Naive thymus-derived CD4-positive, alpha-beta T cell (primary cell): ENCODE measurements around the gene MKRN2OS. TPM values are rescaled to one million over a fixed set of nuclear protein-coding genes. Genes with fewer than 3 reads are reported as not detected.

Source experiments
- ATAC-seq: fragments of 150-1000 bp; cut with Tn5 transposase; 2 replicates; pipeline ENCODE4 v1.10.0; 2021; ENCODE audit warnings: mild to moderate bottlenecking, moderate library complexity
- CTCF ChIA-PET: fragments of 350-600 bp; sonication (Branson Sonifier 250); formaldehyde crosslinking; loops from one replicate; lab custom pipeline; 2021; ENCODE audit warnings: antibody characterized with exemption; lab: Charles Lee
- POLR2A ChIA-PET: fragments of 350-600 bp; sonication (Branson Sonifier 250); formaldehyde crosslinking; loops from one replicate; lab custom pipeline; 2021; ENCODE audit warnings: antibody characterized with exemption, inconsistent platforms; lab: Charles Lee
- DNase-seq, 9 donors: peaks; one replicate each; pipeline versions ENCODE4 v3.0.0 to v3.0.0-alpha.2; 2020 to 2022; ENCODE audit warnings: mixed read lengths in 1 of 9
- H3K27ac ChIP-seq: one replicate; pipeline ENCODE4 v1.7.0; 2013; ENCODE audit warnings: mild to moderate bottlenecking, low read depth, low read length, moderate library complexity
- H3K27me3 ChIP-seq, 2 donors: one replicate each; pipeline ENCODE4 v1.7.0; 2013; ENCODE audit warnings: low read length in 2 of 2, mild to moderate bottlenecking in 2 of 2, moderate library complexity in 2 of 2; ENCODE audit not compliant: control insufficient read depth in 2 of 2, insufficient read depth in 2 of 2
- H3K36me3 ChIP-seq, 3 experiments: 1 replicate in 2 of 3; 2 replicates in 1 of 3; pipeline ENCODE4 v1.7.0; 2013; ENCODE audit warnings: low read length in 3 of 3, mild to moderate bottlenecking in 3 of 3, moderate library complexity in 1 of 3; ENCODE audit not compliant: insufficient read depth in 3 of 3, control insufficient read depth in 2 of 3
- H3K4me1 ChIP-seq, 2 donors: one replicate each; pipeline ENCODE4 v1.7.0; 2013; ENCODE audit warnings: low read length in 2 of 2, mild to moderate bottlenecking in 2 of 2, moderate library complexity in 1 of 2; ENCODE audit not compliant: control insufficient read depth in 2 of 2, insufficient read depth in 2 of 2
- H3K4me3 ChIP-seq: 2 replicates; pipeline ENCODE4 v1.7.0; 2013; ENCODE audit warnings: mild to moderate bottlenecking, low read length
- H3K9me3 ChIP-seq, 3 experiments: 1 replicate in 2 of 3; 2 replicates in 1 of 3; pipeline ENCODE4 v1.7.0; 2013; ENCODE audit warnings: low read length in 3 of 3; ENCODE audit not compliant: control insufficient read depth in 2 of 3
- H3K27ac Mint-ChIP-seq, 9 donors: one replicate each; pipeline ENCODE4 v1.8.0; 2020 to 2022; ENCODE audit warnings: mixed read lengths in 9 of 9, mild to moderate bottlenecking in 8 of 9, moderate library complexity in 5 of 9, inconsistent platforms in 2 of 9
- H3K27me3 Mint-ChIP-seq, 5 donors: one replicate each; pipeline ENCODE4 v1.8.0; 2021 to 2022; ENCODE audit warnings: mixed read lengths in 5 of 5, mild to moderate bottlenecking in 1 of 5
- H3K36me3 Mint-ChIP-seq, 5 donors: one replicate each; pipeline ENCODE4 v1.8.0; 2020 to 2022; ENCODE audit warnings: mixed read lengths in 5 of 5, mild to moderate bottlenecking in 3 of 5, inconsistent platforms in 1 of 5
- H3K4me1 Mint-ChIP-seq, 7 donors: one replicate each; pipeline ENCODE4 v1.8.0; 2020 to 2022; ENCODE audit warnings: mixed read lengths in 7 of 7, mild to moderate bottlenecking in 3 of 7, inconsistent platforms in 1 of 7
- H3K4me3 Mint-ChIP-seq, 10 donors: one replicate each; pipeline ENCODE4 v1.8.0; 2020 to 2022; ENCODE audit warnings: mild to moderate bottlenecking in 10 of 10, mixed read lengths in 10 of 10, moderate library complexity in 6 of 10, inconsistent platforms in 2 of 10
- H3K9me3 Mint-ChIP-seq, 11 donors: one replicate each; pipeline ENCODE4 v1.8.0; 2020 to 2022; ENCODE audit warnings: mixed read lengths in 11 of 11, mild to moderate bottlenecking in 4 of 11, inconsistent platforms in 1 of 11, moderate library complexity in 1 of 11
- intact Hi-C, 2 donors: fragments of 100-400 bp; cut with micrococcal nuclease; formaldehyde crosslinking; loops; one replicate each; pipeline ENCODE4 v1.15.1; 2023
- polyA plus RNA-seq, 2 donors: library from polyadenylated mRNA; unstranded; fragments of 300-500 nt; fragmentation: Illumina TruSeq; gene quantifications; one replicate each; pipeline ENCODE4 v1.2.3, GENCODE V29; 2021
- total RNA-seq, 6 experiments: library from RNA in 5 of 6; stranded (reverse) in 5 of 6; gene quantifications; 1 replicate in 5 of 6; 2 replicates in 1 of 6; pipeline ENCODE4 v1.2.3 and lab custom pipeline; 2021 to 2026

The MKRN2OS gene
- total and polyA plus RNA-seq, 7 experiments from 2014 or later, result not detected

DNA sequence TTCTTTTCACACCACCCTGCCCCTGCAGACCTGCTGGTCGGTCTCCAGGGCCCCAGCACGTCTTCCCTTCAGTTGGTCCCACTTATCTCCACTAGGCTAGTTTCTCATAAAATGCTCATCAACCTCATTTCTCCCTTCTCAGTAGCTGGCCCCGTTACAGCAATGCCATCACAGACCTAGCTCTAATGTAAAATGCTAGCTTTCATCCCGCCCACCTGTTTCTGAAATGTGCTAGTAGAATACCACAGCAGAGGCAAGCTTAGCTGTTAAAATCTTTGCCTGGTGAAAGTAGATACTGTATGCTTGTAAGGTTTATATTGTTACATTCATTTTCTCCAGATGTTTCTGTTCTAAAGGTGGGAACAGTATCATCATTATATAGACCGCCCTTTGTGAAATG lies 13.1 kb downstream of the MKRN2OS start:
- DNase-seq (no peak), ATAC-seq (no peak)
- H3K4me3 ChIP-seq, result no peak overlapping the region
- ChIA-PET POLR2A (no interaction called here), CTCF (no interaction called here)
- intact Hi-C loops, result no loop called here
- Mint-ChIP-seq H3K4me1 (no peaks in the 10 kb centered on the region), H3K27ac (peak overlapping the region in 2 of 9 donors; percentile 54 to 74), H3K27me3 (no peaks in the 10 kb centered on the region), H3K36me3 (peaks cover 11 to 35% (median 15%) of the 10 kb centered on the region in 5 donors), H3K4me3 (no peak overlapping the region), H3K9me3 (no peaks in the 10 kb centered on the region)
- H3K9me3 ChIP-seq, result no peaks in the 10 kb centered on the region
- H3K4me1 ChIP-seq, result no peaks in the 10 kb centered on the region
- H3K27me3 ChIP-seq, result no peaks in the 10 kb centered on the region
- H3K27ac ChIP-seq, result no peak overlapping the region
- peaks cover 0 to 43% (median 14%) of the 10 kb centered on the region in 3 experiments for H3K36me3 ChIP-seq

DNA sequence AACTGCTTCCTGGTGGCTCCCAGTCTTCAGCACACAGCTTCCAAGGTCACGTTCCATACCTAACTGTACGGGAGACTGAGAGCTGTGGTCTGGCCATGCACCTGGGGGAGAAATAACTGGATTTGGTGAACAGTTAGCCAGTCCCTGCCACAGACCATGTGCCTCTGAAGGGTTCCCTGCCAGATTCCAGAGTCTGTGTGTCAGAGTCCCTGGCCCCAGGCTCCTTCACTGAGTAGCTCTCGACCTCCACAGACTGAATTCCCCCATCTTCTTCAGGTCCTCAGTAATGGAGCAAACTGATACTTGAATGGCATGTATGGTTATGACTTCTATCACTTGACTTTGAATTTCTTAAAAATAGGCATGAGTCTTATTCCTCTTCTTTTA lies 17.5 kb downstream of the MKRN2OS start:
- H3K27me3 ChIP-seq, result no peaks in the 10 kb centered on the region
- H3K27ac ChIP-seq, result no peak overlapping the region
- DNase-seq, result no peak
- H3K9me3 ChIP-seq, result no peaks in the 10 kb centered on the region
- peaks cover 11 to 56% (median 30%) of the 10 kb centered on the region in 5 donors for H3K36me3 Mint-ChIP-seq
- H3K9me3 Mint-ChIP-seq, result no peaks in the 10 kb centered on the region
- intact Hi-C loops, result no loop called here
- H3K27me3 Mint-ChIP-seq, result no peaks in the 10 kb centered on the region
- ChIA-PET CTCF (no interaction called here), POLR2A (no interaction called here)
- H3K4me1 ChIP-seq, result no peaks in the 10 kb centered on the region
- H3K27ac Mint-ChIP-seq, result no peak overlapping the region
- H3K4me3 ChIP-seq, result no peak overlapping the region
- H3K4me1 Mint-ChIP-seq, result no peaks in the 10 kb centered on the region
- ATAC-seq, result no peak
- H3K36me3 ChIP-seq, result peaks cover 0 to 47% (median 16%) of the 10 kb centered on the region in 3 experiments
- no peak overlapping the region for H3K4me3 Mint-ChIP-seq

DNA sequence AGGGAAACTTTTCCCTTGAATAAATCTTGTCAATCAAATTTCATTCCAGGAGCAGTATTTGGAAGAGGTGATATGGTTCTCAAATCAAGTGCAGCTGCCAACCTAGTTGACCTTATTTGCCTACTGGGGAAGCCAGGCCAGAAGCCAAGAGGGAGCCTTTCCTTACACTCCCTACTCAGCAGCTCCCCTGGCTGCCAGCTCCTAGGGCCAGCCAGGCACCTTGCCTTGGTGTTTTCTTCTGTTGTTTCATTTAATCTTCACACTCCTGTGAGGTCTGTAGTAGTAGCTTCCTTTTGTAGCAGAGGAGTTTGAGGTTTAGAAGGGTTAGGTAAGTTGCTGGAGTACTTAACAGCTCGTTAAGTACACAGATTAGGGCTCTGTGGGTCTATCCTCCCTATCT lies 22.6 kb downstream of the MKRN2OS start:
- Histone ChIP-seq H3K27me3 (no peaks in the 10 kb centered on the region), H3K27ac (no peak overlapping the region), H3K4me1 (no peaks in the 10 kb centered on the region), H3K36me3 (peaks cover 0 to 28% (median 3%) of the 10 kb centered on the region in 3 experiments), H3K4me3 (no peak overlapping the region), H3K9me3 (no peaks in the 10 kb centered on the region)
- CTCF ChIA-PET, result no interaction called here
- Mint-ChIP-seq H3K36me3 (peaks cover 8 to 61% (median 26%) of the 10 kb centered on the region in 5 donors), H3K27me3 (no peaks in the 10 kb centered on the region), H3K27ac (no peak overlapping the region), H3K4me3 (no peak overlapping the region), H3K4me1 (no peaks in the 10 kb centered on the region), H3K9me3 (peaks cover 0 to 3% (median 0%) of the 10 kb centered on the region in 11 donors)
- ATAC-seq, result no peak
- intact Hi-C loops, result no loop called here
- POLR2A ChIA-PET, result no interaction called here
- DNase-seq, result no peak

GRCh38 chr3:12521010-12521409 lies 24.3 kb downstream of the MKRN2OS start:
- H3K4me1 Mint-ChIP-seq, result no peaks in the 10 kb centered on the region
- intact Hi-C loops, result no loop called here
- no peak for ATAC-seq
- ChIA-PET CTCF (no interaction called here), POLR2A (no interaction called here)
- no peaks in the 10 kb centered on the region for H3K4me1 ChIP-seq
- peak overlapping the region in 1 of 9 donors; percentile 55 for H3K27ac Mint-ChIP-seq
- no peaks in the 10 kb centered on the region for H3K27me3 ChIP-seq
- no peak overlapping the region for H3K27ac ChIP-seq
- H3K4me3 Mint-ChIP-seq, result no peak overlapping the region
- DNase-seq, result no peak
- H3K36me3 ChIP-seq, result peaks cover 0 to 25% (median 3%) of the 10 kb centered on the region in 3 experiments
- H3K9me3 ChIP-seq, result no peaks in the 10 kb centered on the region
- peaks cover 0 to 3% (median 0%) of the 10 kb centered on the region in 11 donors for H3K9me3 Mint-ChIP-seq
- no peak overlapping the region for H3K4me3 ChIP-seq
- H3K36me3 Mint-ChIP-seq, result peaks cover 9 to 51% (median 20%) of the 10 kb centered on the region in 5 donors
- H3K27me3 Mint-ChIP-seq, result no peaks in the 10 kb centered on the region

DNA sequence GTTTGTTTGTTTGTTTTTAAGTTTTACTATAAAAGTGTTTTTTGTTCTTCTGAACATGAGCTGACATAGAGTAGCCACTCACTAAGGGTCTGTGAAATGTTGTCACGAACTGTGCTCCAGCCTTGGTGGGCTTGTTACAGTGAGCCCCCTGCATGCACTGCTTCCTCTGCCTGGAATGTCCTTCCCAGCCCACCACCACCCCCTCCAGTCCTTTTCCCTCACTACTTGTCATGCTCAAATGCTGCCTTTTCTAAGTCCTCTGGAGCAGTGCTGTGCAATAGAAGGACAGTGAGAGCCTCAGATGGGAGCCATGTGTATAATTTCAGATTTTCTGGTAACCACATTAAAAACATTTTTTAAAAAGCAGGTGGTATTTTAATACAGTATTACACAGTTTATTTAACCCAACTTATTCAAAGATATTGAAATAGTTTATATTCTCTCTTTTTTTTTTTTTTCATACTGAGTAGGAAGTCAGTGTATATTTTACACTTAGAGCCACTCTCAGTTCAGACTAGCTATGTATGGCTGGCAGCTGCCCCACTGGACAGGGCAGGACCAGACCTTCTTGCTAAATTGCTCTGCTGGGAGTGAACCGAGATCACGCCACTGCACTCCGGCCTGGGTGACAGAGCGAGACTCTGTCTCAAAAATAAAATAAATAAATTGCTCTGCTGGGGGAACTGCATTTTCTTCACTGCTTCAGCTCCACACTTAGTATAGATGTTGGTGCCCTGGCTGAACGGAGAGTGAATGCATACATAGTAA lies 26.9 kb downstream of the MKRN2OS start:
- H3K9me3 Mint-ChIP-seq, result peaks cover 0 to 3% (median 0%) of the 10 kb centered on the region in 11 donors
- no peaks in the 10 kb centered on the region for H3K27me3 ChIP-seq
- H3K4me3 Mint-ChIP-seq, result no peak overlapping the region
- H3K36me3 Mint-ChIP-seq, result peaks cover 8 to 44% (median 13%) of the 10 kb centered on the region in 5 donors
- peaks cover 0 to 7% (median 0%) of the 10 kb centered on the region in 7 donors for H3K4me1 Mint-ChIP-seq
- no peak overlapping the region for H3K27ac Mint-ChIP-seq
- H3K9me3 ChIP-seq, result no peaks in the 10 kb centered on the region
- POLR2A ChIA-PET, result no interaction called here
- H3K4me3 ChIP-seq, result no peak overlapping the region
- DNase-seq (no peak), ATAC-seq (no peak)
- intact Hi-C loops, result no loop called here
- peaks cover 0 to 20% (median 0%) of the 10 kb centered on the region in 3 experiments for H3K36me3 ChIP-seq
- no peaks in the 10 kb centered on the region for H3K4me1 ChIP-seq
- CTCF ChIA-PET, result no interaction called here
- H3K27me3 Mint-ChIP-seq, result no peaks in the 10 kb centered on the region
- H3K27ac ChIP-seq, result no peak overlapping the region

GRCh38 chr3:12516873-12517272 lies 28.4 kb downstream of the MKRN2OS start:
- H3K4me1 Mint-ChIP-seq, result peaks cover 0 to 8% (median 0%) of the 10 kb centered on the region in 7 donors

More at GRCh38 chr3:12516873-12517272, 28.4 kb downstream of the MKRN2OS start:
- Histone ChIP-seq H3K4me3 (no peak overlapping the region), H3K27me3 (no peaks in the 10 kb centered on the region), H3K27ac (no peak overlapping the region), H3K4me1 (no peaks in the 10 kb centered on the region), H3K9me3 (no peaks in the 10 kb centered on the region), H3K36me3 (peaks cover 0 to 10% (median 0%) of the 10 kb centered on the region in 3 experiments)
- no peak for ATAC-seq
- H3K27me3 Mint-ChIP-seq, result no peaks in the 10 kb centered on the region
- H3K36me3 Mint-ChIP-seq, result peaks cover 8 to 42% (median 14%) of the 10 kb centered on the region in 5 donors
- POLR2A ChIA-PET, result no interaction called here
- CTCF ChIA-PET, result no interaction called here
- intact Hi-C loops, result no loop called here
- no peak overlapping the region for H3K27ac Mint-ChIP-seq
- DNase-seq, result no peak
- peaks cover 0 to 3% (median 0%) of the 10 kb centered on the region in 11 donors for H3K9me3 Mint-ChIP-seq
- no peak overlapping the region for H3K4me3 Mint-ChIP-seq
